A549 treated with Hydrocortisone at 1 μM for 4 hours (cell line): ENCODE measurements around the gene MSMO1. TPM values are rescaled to one million over a fixed set of nuclear protein-coding genes. Genes with fewer than 3 reads are reported as not detected.

Source experiments
- total RNA-seq: library from RNA; stranded (reverse); fragments of 200-300 nt; extraction: Qiagen RNA extraction; gene quantifications from 5 replicates; pipeline ENCODE4 v1.2.3, GENCODE V29; 2022

Gene MSMO1
- total RNA-seq: 18.5 to 25.4 TPM (median 22.2 TPM) in 5 replicates

DNA sequence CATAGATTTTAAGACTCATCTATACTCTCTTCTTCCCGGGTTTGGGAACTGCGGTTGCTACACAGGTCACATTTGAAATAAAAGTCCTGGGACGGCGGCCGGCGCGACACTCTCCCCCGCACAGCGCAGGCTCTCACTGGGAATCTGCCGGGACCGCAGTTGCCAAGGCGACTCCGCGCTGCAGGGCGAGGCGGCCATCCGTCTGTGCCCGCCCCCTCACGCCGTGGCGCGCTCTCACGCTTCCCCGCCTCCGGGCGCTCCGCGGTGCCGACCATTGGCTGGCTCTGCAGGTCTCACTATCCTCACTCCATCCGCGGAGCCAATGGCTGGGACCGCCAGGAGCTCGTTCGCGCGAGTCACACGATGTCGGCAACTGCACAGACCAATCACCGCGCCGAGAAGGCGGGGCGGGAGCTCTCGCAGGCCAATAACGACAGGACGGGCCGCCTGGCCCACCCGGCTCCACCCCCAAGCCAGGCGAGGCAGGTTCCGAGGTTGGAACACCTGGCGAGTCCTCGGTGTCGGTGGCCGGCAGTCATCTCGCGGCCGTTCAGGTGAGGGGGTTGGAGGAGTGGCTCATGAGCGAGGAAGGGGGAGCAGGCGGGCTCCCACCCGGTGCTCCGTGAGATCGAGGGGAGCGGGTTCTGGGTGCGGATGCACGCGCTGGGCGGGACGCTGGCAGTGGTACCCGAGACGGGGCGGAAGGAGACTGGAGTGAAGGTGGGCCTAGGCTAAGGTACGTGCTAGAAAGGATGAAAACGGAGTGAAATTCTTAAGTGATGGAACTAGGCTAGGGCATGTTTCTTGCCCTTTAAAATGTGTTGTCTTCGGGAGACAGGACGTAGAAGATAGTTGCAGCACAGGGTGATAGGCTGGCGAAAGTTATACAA, at the start of gene MSMO1:
TSS of gene MSMO1 (plus strand) at position 459 of the 890 bp plus-strand sequence. CDS start 5,702 bp downstream, outside the sequence.

DNA sequence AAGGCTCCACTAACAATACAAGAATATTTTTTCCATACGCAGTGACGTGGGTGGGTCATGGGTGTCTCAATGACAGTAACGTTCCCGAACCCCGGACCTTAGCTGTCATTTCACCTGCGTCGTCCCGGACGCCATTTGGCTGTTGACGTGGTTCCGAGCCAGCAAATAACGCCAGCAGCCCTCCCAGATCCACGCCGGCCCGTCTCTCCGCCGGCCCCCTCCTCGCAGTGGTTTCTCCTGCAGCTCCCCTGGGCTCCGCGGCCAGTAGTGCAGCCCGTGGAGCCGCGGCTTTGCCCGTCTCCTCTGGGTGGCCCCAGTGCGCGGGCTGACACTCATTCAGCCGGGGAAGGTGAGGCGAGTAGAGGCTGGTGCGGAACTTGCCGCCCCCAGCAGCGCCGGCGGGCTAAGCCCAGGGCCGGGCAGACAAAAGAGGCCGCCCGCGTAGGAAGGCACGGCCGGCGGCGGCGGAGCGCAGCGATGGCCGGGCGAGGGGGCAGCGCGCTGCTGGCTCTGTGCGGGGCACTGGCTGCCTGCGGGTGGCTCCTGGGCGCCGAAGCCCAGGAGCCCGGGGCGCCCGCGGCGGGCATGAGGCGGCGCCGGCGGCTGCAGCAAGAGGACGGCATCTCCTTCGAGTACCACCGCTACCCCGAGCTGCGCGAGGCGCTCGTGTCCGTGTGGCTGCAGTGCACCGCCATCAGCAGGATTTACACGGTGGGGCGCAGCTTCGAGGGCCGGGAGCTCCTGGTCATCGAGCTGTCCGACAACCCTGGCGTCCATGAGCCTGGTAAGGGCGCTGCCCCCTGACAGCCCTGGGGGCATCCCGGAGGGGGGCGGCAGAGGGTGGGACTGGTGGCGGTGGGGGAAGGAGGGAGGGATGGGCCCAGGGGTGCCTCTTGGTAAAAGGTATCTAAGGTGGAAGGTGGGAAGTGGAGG, 51.5 kb downstream of the MSMO1 start, which contains the start of gene CPE:
TSS of gene CPE (plus strand) at position 264 of the 933 bp plus-strand sequence. CDS start at position 478, 214 bp downstream.

Other genes with a start within 250 kb of the MSMO1 start
- 7.3 to 11.0 TPM (median 8.0 TPM) in 5 replicates for gene TMEM192, start 214.8 kb upstream of the MSMO1 start, total RNA-seq
- gene KLHL2, start 120.1 kb upstream of the MSMO1 start, total RNA-seq: 14.6 to 20.2 TPM (median 16.9 TPM) in 5 replicates
- 1.4 to 1.9 TPM (median 1.7 TPM) in 5 replicates for gene CPE, start 51.3 kb downstream of the MSMO1 start, total RNA-seq